BJ (cell line): Measurements from ENCODE around the gene EFHB. TPM values are rescaled to one million over a fixed set of nuclear protein-coding genes. Genes with fewer than 3 reads are reported as not detected.

Experiments used
- CTCF ChIA-PET: fragments of 350-600 bp; formaldehyde crosslinking; extraction: SDS; loops from one replicate; lab custom pipeline; 2021; ENCODE audit warnings: antibody characterized with exemption, inconsistent platforms; lab: Yijun Ruan, JAX
- POLR2A ChIA-PET: fragments of 300-600 bp; sonication (Branson Sonifier 250); formaldehyde crosslinking; extraction: SDS; loops from one replicate; lab custom pipeline; 2021; ENCODE audit warnings: antibody characterized with exemption; lab: Charles Lee
- DNase-seq: peaks from one replicate; pipeline ENCODE4 v3.0.0-alpha.2; 2011; ENCODE audit warnings: low read depth
- H3K27me3 ChIP-seq: 2 replicates; pipeline ENCODE4 v1.6.0; 2011; ENCODE audit warnings: low read length; ENCODE audit not compliant: control insufficient read depth, insufficient read depth
- H3K36me3 ChIP-seq: 2 replicates; pipeline ENCODE4 v1.5.1; 2011; ENCODE audit warnings: low read length; ENCODE audit not compliant: control insufficient read depth, insufficient read depth
- H3K4me3 ChIP-seq: 2 replicates; pipeline ENCODE4 v1.5.1; 2011; ENCODE audit warnings: low read depth, mild to moderate bottlenecking, control low read depth, low read length
- CTCF ChIP-seq: IDR thresholded peaks from 2 replicates; pipeline ENCODE4 v1.5.1; 2011; ENCODE audit warnings: low read depth, mild to moderate bottlenecking, control low read depth, inconsistent platforms, low read length, moderate library complexity; ENCODE audit not compliant: insufficient read depth
- polyA minus RNA-seq: library from RNA; depleted of rRNA, polyadenylated mRNA; stranded (reverse); fragments of >200 nt; gene quantifications from 2 replicates; pipeline ENCODE4 v1.2.3, GENCODE V29; 2011; rRNA and poly(A)+ RNA removed
- polyA plus RNA-seq: library from polyadenylated mRNA; depleted of rRNA; stranded (reverse); fragments of >200 nt; gene quantifications from 2 replicates; pipeline ENCODE4 v1.2.3, GENCODE V29; 2011; rRNA removed

The EFHB gene
- 0.29 and 0.42 TPM in 2 replicates for polyA plus RNA-seq
- 0.43 and 2.8 TPM in 2 replicates for polyA minus RNA-seq

- CTCF ChIA-PET = no interaction called here
- DNase-seq = no peak
- no peak for TF ChIP-seq CTCF
- Histone ChIP-seq H3K27me3 (no peaks in the 10 kb centered on the region), H3K4me3 (no peak within 1 kb of the TSS), H3K36me3 (no peaks in the 10 kb centered on the region)
- POLR2A ChIA-PET = no interaction called here
Observed at GRCh38 chr3:19934098-19934566, at the start of gene EFHB. Gene EFHB, minus strand, starts transcription at chr3:19934217. Its CDS starts 199 bp downstream, at chr3:19934018.

- TF ChIP-seq CTCF = no peak
- peak; percentile 27 for DNase-seq
- POLR2A ChIA-PET = no interaction called here
Observed at GRCh38 chr3:19972054-19972453, 38.0 kb upstream of the EFHB start.

GRCh38 chr3:19970327-19970726 lies 36.3 kb upstream of the EFHB start:
- ChIA-PET POLR2A (no interaction called here), CTCF (no interaction called here)
- no peak for TF ChIP-seq CTCF
- no peaks in the 10 kb centered on the region for H3K36me3 ChIP-seq
- DNase-seq = no peak
- no peak overlapping the region for H3K4me3 ChIP-seq
- no peaks in the 10 kb centered on the region for H3K27me3 ChIP-seq

More at GRCh38 chr3:19972054-19972453, 38.0 kb upstream of the EFHB start:
- no peak overlapping the region for H3K4me3 ChIP-seq
- H3K36me3 ChIP-seq = peaks cover 3% of the 10 kb centered on the region; the same call in 1 of the 2 replicates
- H3K27me3 ChIP-seq = no peaks in the 10 kb centered on the region
- CTCF ChIA-PET = interaction anchor here (1.7 kb wide), 1 partner anchor 21 kb away, joined by 4 read pairs; no protein-coding TSS in a partner anchor

GRCh38 chr3:19967812-19968211 lies 33.8 kb upstream of the EFHB start:
- no peak for DNase-seq
- Histone ChIP-seq H3K27me3 (no peaks in the 10 kb centered on the region), H3K4me3 (no peak overlapping the region), H3K36me3 (no peaks in the 10 kb centered on the region)
- CTCF ChIA-PET = no interaction called here
- TF ChIP-seq CTCF = no peak
- POLR2A ChIA-PET = no interaction called here

GRCh38 chr3:19967208-19967607 lies 33.2 kb upstream of the EFHB start:
- no peak for TF ChIP-seq CTCF
- no peak for DNase-seq
- POLR2A ChIA-PET = no interaction called here
- no peak overlapping the region for H3K4me3 ChIP-seq
- no peaks in the 10 kb centered on the region for H3K27me3 ChIP-seq
- no peaks in the 10 kb centered on the region for H3K36me3 ChIP-seq
- CTCF ChIA-PET = interaction anchor here (0.6 to 1.4 kb wide), 2 partner anchors 13 to 485 kb away, joined by 3 read pairs; no protein-coding TSS in a partner anchor
